GM12891 (cell line): ENCODE measurements around the gene SRSF5.

Experiments
- POLR2A ChIP-seq: IDR thresholded peaks from 2 replicates; pipeline ENCODE4 v1.6.1; 2011; ENCODE audit warnings: low read depth, low read length, control low read depth
- POLR2AphosphoS5 ChIP-seq: IDR thresholded peaks from 2 replicates; pipeline ENCODE4 v1.6.1; 2011; ENCODE audit warnings: low read depth, low read length, control low read depth
- SPI1 ChIP-seq: IDR thresholded peaks from 2 replicates; pipeline ENCODE4 v1.6.1; 2011; ENCODE audit warnings: low read depth, low read length, control low read depth
- TAF1 ChIP-seq: IDR thresholded peaks from 2 replicates; pipeline ENCODE4 v1.6.1; 2011; ENCODE audit warnings: low read depth, low read length, control low read depth

DNA sequence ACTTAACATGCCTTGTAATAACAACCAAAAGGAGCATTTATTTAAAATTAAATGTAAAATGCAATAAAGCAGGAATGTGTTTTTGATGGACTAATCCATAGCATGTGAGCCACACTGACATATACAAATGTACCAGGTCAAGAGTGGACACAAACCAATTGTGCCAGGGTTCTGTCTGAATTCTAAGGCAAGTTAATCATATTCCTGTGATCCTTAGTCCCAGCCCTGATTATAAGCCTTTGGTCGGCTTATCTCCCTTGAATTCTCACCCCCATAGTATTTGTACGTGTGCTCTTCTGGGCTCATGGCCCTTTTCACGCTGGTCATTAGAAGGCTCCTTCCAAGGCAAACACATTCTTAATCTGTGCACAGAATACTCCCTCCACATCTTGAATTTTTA is 10.6 kb upstream of the SRSF5 start:
- TF ChIP-seq POLR2A (no peak), POLR2AphosphoS5 (no peak), SPI1 (no peak), TAF1 (no peak)
